NCI-H748 (cell line): ENCODE data around the gene C2orf42.
"Not testable (repeated sequence)": the region's sequence is repeated elsewhere in the genome, so short reads cannot be mapped to it uniquely, and the experiment has no call there.

Experiments used
- DNase-seq: peaks from one replicate; lab custom pipeline; 2025; ENCODE audit not compliant: unreplicated experiment; lab: John Stamatoyannopoulos, UW

Gene C2orf42

GRCh38 chr2:70104231-70105111 is 86.3 kb downstream of the C2orf42 start:
- DNase-seq = no peak

GRCh38 chr2:70103531-70104061 is 87.2 kb downstream of the C2orf42 start:
- no peak for DNase-seq

GRCh38 chr2:70102323-70102905 is 88.4 kb downstream of the C2orf42 start:
- DNase-seq = not testable (repeated sequence)

GRCh38 chr2:70101686-70102085 is 89.1 kb downstream of the C2orf42 start:
- DNase-seq = not testable (repeated sequence)

- no peak for DNase-seq
Measured at GRCh38 chr2:70101174-70101573, 89.6 kb downstream of the C2orf42 start.
